Measurements from ENCODE around the gene LGR6. TPM values are rescaled to one million over a fixed set of nuclear protein-coding genes. Genes with fewer than 3 reads are reported as not detected.

The LGR6 gene
- total RNA-seq, 1 experiment from 2014 or later = 0.56 TPM

GRCh38 chr1:202242080-202242419, 48.5 kb downstream of the LGR6 start:
- ChIA-PET CTCF (interaction anchor here (0.6 to 2.0 kb wide), 7 partner anchors 9 to 159 kb away, joined by 3 to 9 read pairs (median 3); no protein-coding TSS in a partner anchor), POLR2A (interaction anchor here (1.3 to 2.4 kb wide), 3 partner anchors 12 to 53 kb away, joined by 3 to 12 read pairs (median 3); no protein-coding TSS in a partner anchor)
- BruUV-seq (replicated peaks) = no TSS peak
- no peak for DNase-seq (ENCODE audit: unreplicated experiment)
- no peak overlapping the region for H3K4me3 Mint-ChIP-seq (ENCODE audit: unreplicated experiment)
- intact Hi-C loops (cut with micrococcal nuclease) = no loop called here
- no peak for TF ChIP-seq CTCF (IDR thresholded peaks at IDR 0.05; ENCODE audit: unreplicated experiment)
- H3K36me3 Mint-ChIP-seq (ENCODE audit: insufficient read depth, unreplicated experiment) = no peaks in the 10 kb centered on the region
- H3K4me1 Mint-ChIP-seq (ENCODE audit: insufficient read depth, unreplicated experiment) = peaks cover 27% of the 10 kb centered on the region
- H3K27me3 Mint-ChIP-seq (ENCODE audit: insufficient read depth, unreplicated experiment) = no peaks in the 10 kb centered on the region
- H3K9me3 Mint-ChIP-seq (ENCODE audit: unreplicated experiment) = no peaks in the 10 kb centered on the region
- peak overlapping the region; percentile 14 for H3K27ac Mint-ChIP-seq (ENCODE audit: low read depth, unreplicated experiment)

GRCh38 chr1:202243006-202243405, 49.4 kb downstream of the LGR6 start:
- no peaks in the 10 kb centered on the region for H3K9me3 Mint-ChIP-seq (ENCODE audit: unreplicated experiment)
- no peaks in the 10 kb centered on the region for H3K27me3 Mint-ChIP-seq (ENCODE audit: insufficient read depth, unreplicated experiment)
- H3K4me3 Mint-ChIP-seq (ENCODE audit: unreplicated experiment) = no peak overlapping the region
- no peak for TF ChIP-seq CTCF (IDR thresholded peaks at IDR 0.05; ENCODE audit: unreplicated experiment)
- ChIA-PET POLR2A (interaction anchor here (0.9 to 2.4 kb wide), 2 partner anchors 13 to 41 kb away, joined by 3 to 12 read pairs; no protein-coding TSS in a partner anchor), CTCF (interaction anchor here (0.6 to 2.0 kb wide), 4 partner anchors 31 to 54 kb away, joined by 3 to 9 read pairs (median 3); no protein-coding TSS in a partner anchor)
- no peaks in the 10 kb centered on the region for H3K36me3 Mint-ChIP-seq (ENCODE audit: insufficient read depth, unreplicated experiment)
- intact Hi-C loops (cut with micrococcal nuclease) = no loop called here
- H3K4me1 Mint-ChIP-seq (ENCODE audit: insufficient read depth, unreplicated experiment) = peaks cover 29% of the 10 kb centered on the region
- no peak for DNase-seq (ENCODE audit: unreplicated experiment)
- H3K27ac Mint-ChIP-seq (ENCODE audit: low read depth, unreplicated experiment) = no peak overlapping the region
- no TSS peak for BruUV-seq (replicated peaks)

GRCh38 chr1:202244841-202245261, 51.3 kb downstream of the LGR6 start:
- Mint-ChIP-seq H3K9me3 (ENCODE audit: unreplicated experiment) (no peaks in the 10 kb centered on the region), H3K36me3 (ENCODE audit: insufficient read depth, unreplicated experiment) (no peaks in the 10 kb centered on the region), H3K4me3 (ENCODE audit: unreplicated experiment) (no peak overlapping the region), H3K4me1 (ENCODE audit: insufficient read depth, unreplicated experiment) (peaks cover 32% of the 10 kb centered on the region), H3K27me3 (ENCODE audit: insufficient read depth, unreplicated experiment) (peaks cover 13% of the 10 kb centered on the region), H3K27ac (ENCODE audit: low read depth, unreplicated experiment) (no peak overlapping the region)
- no peak for DNase-seq (ENCODE audit: unreplicated experiment)
- intact Hi-C loops (cut with micrococcal nuclease) = no loop called here
- no TSS peak for BruUV-seq (replicated peaks)
- POLR2A ChIA-PET = interaction anchor here (0.6 to 4.6 kb wide), 3 partner anchors 39 to 150 kb away, joined by 3 to 13 read pairs (median 6); no protein-coding TSS in a partner anchor
- CTCF ChIA-PET = interaction anchor here (0.6 to 1.8 kb wide), 5 partner anchors 9 to 42 kb away, joined by 3 to 5 read pairs (median 4); no protein-coding TSS in a partner anchor
- TF ChIP-seq CTCF (IDR thresholded peaks at IDR 0.05; ENCODE audit: unreplicated experiment) = no peak

GRCh38 chr1:202245391-202245790, 51.8 kb downstream of the LGR6 start:
- ChIA-PET CTCF (interaction anchor here (0.6 to 1.8 kb wide), 3 partner anchors 10 to 39 kb away, joined by 3 to 4 read pairs (median 4); no protein-coding TSS in a partner anchor), POLR2A (interaction anchor here (0.6 to 4.6 kb wide), 3 partner anchors 12 to 150 kb away, joined by 6 to 13 read pairs (median 6); no protein-coding TSS in a partner anchor)
- H3K27ac Mint-ChIP-seq (ENCODE audit: low read depth, unreplicated experiment) = no peak overlapping the region
- no peak for DNase-seq (ENCODE audit: unreplicated experiment)
- intact Hi-C loops (cut with micrococcal nuclease) = no loop called here
- no peaks in the 10 kb centered on the region for H3K36me3 Mint-ChIP-seq (ENCODE audit: insufficient read depth, unreplicated experiment)
- no peaks in the 10 kb centered on the region for H3K9me3 Mint-ChIP-seq (ENCODE audit: unreplicated experiment)
- BruUV-seq (replicated peaks) = no TSS peak
- peaks cover 33% of the 10 kb centered on the region for H3K4me1 Mint-ChIP-seq (ENCODE audit: insufficient read depth, unreplicated experiment)
- TF ChIP-seq CTCF (IDR thresholded peaks at IDR 0.05; ENCODE audit: unreplicated experiment) = no peak
- peaks cover 19% of the 10 kb centered on the region for H3K27me3 Mint-ChIP-seq (ENCODE audit: insufficient read depth, unreplicated experiment)
- no peak overlapping the region for H3K4me3 Mint-ChIP-seq (ENCODE audit: unreplicated experiment)

Measured in MCF 10A (cell line).